Effector CD8-positive, alpha-beta T cell (primary cell): ENCODE measurements around the gene STRBP.
"Not testable (repeated sequence)": the region's sequence is repeated elsewhere in the genome, so short reads cannot be mapped to it uniquely, and the experiment has no call there.

Source experiments
- DNase-seq: peaks from one replicate; lab custom pipeline; 2025; lab: John Stamatoyannopoulos, UW

STRBP gene

GRCh38 chr9:123283048-123283408, 14.6 kb upstream of the STRBP start:
- DNase-seq: no peak

- DNase-seq: no peak
Measured at GRCh38 chr9:123282362-123283047, 14.1 kb upstream of the STRBP start.

- no peak for DNase-seq
Measured at GRCh38 chr9:123281659-123282350, 13.4 kb upstream of the STRBP start.

- DNase-seq: not testable (repeated sequence)
Measured at GRCh38 chr9:123278879-123279493, 10.6 kb upstream of the STRBP start.

GRCh38 chr9:123278361-123278760, 10.0 kb upstream of the STRBP start:
- no peak for DNase-seq

GRCh38 chr9:123276551-123276950, 8.2 kb upstream of the STRBP start:
- DNase-seq: no peak

GRCh38 chr9:123271133-123271532, 2.7 kb upstream of the STRBP start:
- DNase-seq: not testable (repeated sequence)

GRCh38 chr9:123269281-123269680, 895 bp upstream of the STRBP start:
- no peak for DNase-seq

- DNase-seq: no peak
Measured at GRCh38 chr9:123268199-123268464, 254 bp downstream of the STRBP start.

GRCh38 chr9:123267481-123268198, 746 bp downstream of the STRBP start:
- peak; percentile 22 for DNase-seq

- DNase-seq: no peak
Measured at GRCh38 chr9:123266655-123267399, 1.6 kb downstream of the STRBP start.

- no peak for DNase-seq
Measured at GRCh38 chr9:123265833-123266232, 2.6 kb downstream of the STRBP start.

- DNase-seq: no peak
Measured at GRCh38 chr9:123263227-123263626, 5.2 kb downstream of the STRBP start.

- DNase-seq: no peak
Measured at GRCh38 chr9:123262338-123262737, 6.0 kb downstream of the STRBP start.

- no peak for DNase-seq
Measured at GRCh38 chr9:123261006-123261677, 7.2 kb downstream of the STRBP start.

- DNase-seq: no peak
Measured at GRCh38 chr9:123260340-123260739, 8.0 kb downstream of the STRBP start.

- DNase-seq: no peak
Measured at GRCh38 chr9:123257276-123257675, 11.1 kb downstream of the STRBP start.

- DNase-seq: no peak
Measured at GRCh38 chr9:123255718-123256117, 12.7 kb downstream of the STRBP start.

- no peak for DNase-seq
Measured at GRCh38 chr9:123253204-123253603, 15.2 kb downstream of the STRBP start.

GRCh38 chr9:123251741-123252140, 16.6 kb downstream of the STRBP start:
- DNase-seq: no peak

- DNase-seq: no peak
Measured at GRCh38 chr9:123251324-123251723, 17.1 kb downstream of the STRBP start.

GRCh38 chr9:123250504-123250903, 17.9 kb downstream of the STRBP start:
- DNase-seq: no peak
